ENCODE data around the gene SLC30A2.

DNA sequence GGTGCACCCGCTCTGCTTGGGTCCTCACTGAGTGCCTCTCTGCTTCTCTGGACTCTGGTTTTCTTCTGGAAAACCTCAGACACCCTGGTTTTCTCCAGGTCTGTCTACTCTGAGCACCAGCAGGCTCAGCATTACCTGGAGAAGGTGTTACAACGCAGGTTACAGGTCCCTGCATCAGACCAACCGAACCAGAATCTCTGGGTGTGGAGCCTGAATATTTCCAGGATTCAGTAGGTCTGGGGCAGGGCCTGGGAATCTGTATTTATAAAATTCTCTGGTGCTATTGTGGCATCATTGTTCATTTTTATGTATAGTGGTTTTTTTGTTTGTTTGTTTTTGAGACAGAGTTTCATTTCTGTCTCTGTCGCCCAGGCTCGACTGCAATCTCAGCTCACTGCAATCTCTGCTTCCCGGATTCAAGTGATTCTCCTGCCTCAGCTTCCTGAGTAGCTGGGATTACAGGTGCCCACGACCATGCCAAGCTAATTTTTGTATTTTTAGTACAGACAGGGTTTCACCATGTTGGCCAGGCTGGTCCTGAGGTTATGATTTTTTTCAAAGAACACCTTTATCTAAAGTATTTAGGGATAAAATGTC, 1.5 kb upstream of the SLC30A2 start:
- TF ChIP-seq CTCF (IDR thresholded peaks at IDR 0.05) (no peak), POLR2A (IDR thresholded peaks at IDR 0.05) (no peak)

Measured in esophagus squamous epithelium (tissue), 4 donors.